CD14-positive monocyte (primary cell): ENCODE measurements around the gene GRK5. TPM values are rescaled to one million over a fixed set of nuclear protein-coding genes. Genes with fewer than 3 reads are reported as not detected.

Experiments used
- DNase-seq, 3 donors: peaks; one replicate each; pipeline ENCODE4 v3.0.0-alpha.2; 2011 to 2022
- H2AFZ ChIP-seq: 2 replicates; pipeline ENCODE4 v1.6.0; 2012; ENCODE audit warnings: mild to moderate bottlenecking, low read depth, low read length, inconsistent platforms; ENCODE audit not compliant: insufficient read depth, poor library complexity, severe bottlenecking
- H3K27ac ChIP-seq, 2 donors: 1 replicate in 1 of 2; 2 replicates in 1 of 2; pipeline ENCODE4 v1.5.1; 2012 to 2013; ENCODE audit warnings: low read length in 2 of 2, control low read depth in 1 of 2, inconsistent platforms in 1 of 2, low read depth in 1 of 2, mild to moderate bottlenecking in 1 of 2
- H3K27me3 ChIP-seq, 2 donors: one replicate each; pipeline versions ENCODE4 v1.6.0 to v1.6.1; 2011 to 2013; ENCODE audit warnings: low read length in 2 of 2; ENCODE audit not compliant: control insufficient read depth in 2 of 2, insufficient read depth in 2 of 2
- H3K36me3 ChIP-seq, 2 donors: replicated peaks in 1 of 2; 1 replicate in 1 of 2; 2 replicates in 1 of 2; pipeline versions ENCODE4 v1.5.1 to v1.6.1; 2012 to 2013; ENCODE audit warnings: low read length in 2 of 2, control low read depth in 1 of 2, inconsistent platforms in 1 of 2, mild to moderate bottlenecking in 1 of 2; ENCODE audit not compliant: insufficient read depth in 2 of 2, control insufficient read depth in 1 of 2
- H3K4me1 ChIP-seq, 2 donors: 1 replicate in 1 of 2; 2 replicates in 1 of 2; pipeline versions ENCODE4 v1.5.1 to v1.6.1; 2012 to 2013; ENCODE audit warnings: low read length in 2 of 2, control low read depth in 1 of 2, inconsistent platforms in 1 of 2, mild to moderate bottlenecking in 1 of 2, moderate library complexity in 1 of 2; ENCODE audit not compliant: insufficient read depth in 2 of 2, control insufficient read depth in 1 of 2
- H3K4me2 ChIP-seq: replicated peaks from 2 replicates; pipeline ENCODE3; 2012; ENCODE audit warnings: low read length, moderate library complexity, mild to moderate bottlenecking; ENCODE audit not compliant: poor library complexity, severe bottlenecking; ENCODE audit errors: extremely low read depth
- H3K4me3 ChIP-seq, 3 experiments: fragments of 200-600 bp in 1 of 3; sonication (generic) in 1 of 3; replicated peaks in 1 of 3; 1 replicate in 2 of 3; 2 replicates in 1 of 3; pipeline ENCODE4 v1.5.1; 2011 to 2013; ENCODE audit warnings: low read length in 3 of 3, mild to moderate bottlenecking in 3 of 3, control low read depth in 2 of 3, low read depth in 2 of 3, inconsistent platforms in 1 of 3, moderate library complexity in 1 of 3
- H3K79me2 ChIP-seq: 2 replicates; pipeline ENCODE4 v1.6.0; 2012; ENCODE audit warnings: mild to moderate bottlenecking, control low read depth, inconsistent platforms, low read length, moderate library complexity; ENCODE audit not compliant: insufficient read depth
- H3K9ac ChIP-seq: 2 replicates; pipeline ENCODE4 v1.6.0; 2017; ENCODE audit warnings: low read length, mild to moderate bottlenecking; ENCODE audit not compliant: insufficient read depth, poor library complexity, severe bottlenecking
- H3K9me3 ChIP-seq, 2 donors: replicated peaks in 1 of 2; 1 replicate in 1 of 2; 2 replicates in 1 of 2; pipeline versions ENCODE4 v1.5.1 to v1.6.1; 2012 to 2013; ENCODE audit warnings: low read length in 2 of 2, control low read depth in 1 of 2; ENCODE audit not compliant: control insufficient read depth in 1 of 2, insufficient read depth in 1 of 2
- H4K20me1 ChIP-seq: 2 replicates; pipeline ENCODE4 v1.6.0; 2012; ENCODE audit warnings: mild to moderate bottlenecking, low read length, control low read depth, moderate library complexity; ENCODE audit not compliant: insufficient read depth
- H3K27ac Mint-ChIP-seq, 7 donors: one replicate each; pipeline ENCODE4 v1.8.0; 2020; ENCODE audit warnings: mild to moderate bottlenecking in 7 of 7, mixed read lengths in 7 of 7, moderate library complexity in 6 of 7, inconsistent platforms in 2 of 7
- H3K27me3 Mint-ChIP-seq, 3 donors: one replicate each; pipeline ENCODE4 v1.8.0; 2021 to 2022; ENCODE audit warnings: low read depth in 3 of 3, mild to moderate bottlenecking in 3 of 3, mixed read lengths in 3 of 3, moderate library complexity in 3 of 3, inconsistent platforms in 1 of 3
- H3K36me3 Mint-ChIP-seq, 2 donors: one replicate each; pipeline ENCODE4 v1.8.0; 2020; ENCODE audit warnings: mixed read lengths in 2 of 2, inconsistent platforms in 1 of 2, mild to moderate bottlenecking in 1 of 2
- H3K4me1 Mint-ChIP-seq: one replicate; pipeline ENCODE4 v1.8.0; 2020; ENCODE audit warnings: mild to moderate bottlenecking, mixed read lengths
- H3K4me3 Mint-ChIP-seq, 2 donors: one replicate each; pipeline ENCODE4 v1.8.0; 2020; ENCODE audit warnings: mild to moderate bottlenecking in 2 of 2, mixed read lengths in 2 of 2, moderate library complexity in 1 of 2
- H3K9me3 Mint-ChIP-seq, 7 donors: one replicate each; pipeline ENCODE4 v1.8.0; 2020 to 2022; ENCODE audit warnings: mixed read lengths in 7 of 7, mild to moderate bottlenecking in 6 of 7, moderate library complexity in 6 of 7, inconsistent platforms in 2 of 7
- CTCF ChIP-seq: fragments of 200-600 bp; IDR thresholded peaks from one replicate; pipeline ENCODE4 v1.8.0; 2022; ENCODE audit warnings: antibody characterized with exemption, mild to moderate bottlenecking
- WGBS: methylation state at CpG from one replicate; pipeline ENCODE4 v1.1.5; 2013; ENCODE audit warnings: missing lambda C conversion rate; ENCODE audit not compliant: insufficient coverage; 5-methylcytosine and 5-hydroxymethylcytosine counted together
- intact Hi-C, 2 donors: fragments of 100-400 bp; cut with micrococcal nuclease; formaldehyde crosslinking; loops; one replicate each; pipeline versions ENCODE4 v1.15.0 to v1.15.1; 2023
- polyA plus RNA-seq, 3 donors: library from polyadenylated mRNA; depleted of rRNA in 1 of 3; unstranded in 2 of 3; stranded (reverse) in 1 of 3; fragments of 300-500 nt in 2 of 3; fragments of >200 nt in 1 of 3; fragmentation: Illumina TruSeq in 2 of 3; gene quantifications; 1 replicate in 2 of 3; 2 replicates in 1 of 3; pipeline ENCODE4 v1.2.3, GENCODE V29; 2012 to 2021

Gene GRK5
- polyA plus RNA-seq, 3 donors = 1.2 to 6.5 (median 2.8) TPM

DNA sequence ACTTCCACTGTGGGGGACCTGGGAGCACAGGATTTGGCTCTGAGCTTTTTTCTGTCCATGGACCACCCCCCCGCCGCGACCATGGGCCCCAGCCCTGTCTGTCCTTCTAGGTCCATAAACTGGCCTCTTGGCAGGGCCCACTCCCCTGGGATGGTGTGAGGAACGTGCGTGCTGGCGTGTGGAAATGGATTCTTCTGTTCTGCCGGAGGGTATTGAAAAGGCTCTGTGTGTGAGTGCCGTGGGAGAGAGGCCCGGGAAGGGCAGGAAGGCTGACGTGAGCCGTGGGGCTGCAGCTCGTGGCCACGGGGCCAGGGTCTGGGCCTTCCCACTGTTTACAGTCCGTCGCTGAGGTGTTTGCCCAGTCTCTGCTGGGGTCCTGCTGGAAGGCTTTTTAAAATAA lies 123.7 kb downstream of the GRK5 start:
- Mint-ChIP-seq H3K27me3 (peaks cover 4 to 5% (median 4%) of the 10 kb centered on the region in 3 donors), H3K27ac (peak overlapping the region in 1 of 7 donors; percentile 45), H3K9me3 (no peaks in the 10 kb centered on the region), H3K36me3 (peaks cover 12 to 17% of the 10 kb centered on the region in 2 donors), H3K4me3 (no peak overlapping the region), H3K4me1 (peaks cover 1% of the 10 kb centered on the region)
- no peaks in the 10 kb centered on the region for H3K79me2 ChIP-seq
- H3K4me2 ChIP-seq = no peak overlapping the region
- intact Hi-C loops = no loop called here
- no peak overlapping the region for H2AFZ ChIP-seq
- no peaks in the 10 kb centered on the region for H3K4me1 ChIP-seq
- DNase-seq = no peak
- no peak overlapping the region for H3K4me3 ChIP-seq
- H4K20me1 ChIP-seq = no peaks in the 10 kb centered on the region
- H3K27me3 ChIP-seq = no peaks in the 10 kb centered on the region
- no peaks in the 10 kb centered on the region for H3K36me3 ChIP-seq
- H3K27ac ChIP-seq = no peak overlapping the region
- H3K9me3 ChIP-seq = no peaks in the 10 kb centered on the region
- 97% methylated on average over 15 of the region's 15 CpGs for WGBS
- TF ChIP-seq CTCF = no peak
- no peak overlapping the region for H3K9ac ChIP-seq

DNA sequence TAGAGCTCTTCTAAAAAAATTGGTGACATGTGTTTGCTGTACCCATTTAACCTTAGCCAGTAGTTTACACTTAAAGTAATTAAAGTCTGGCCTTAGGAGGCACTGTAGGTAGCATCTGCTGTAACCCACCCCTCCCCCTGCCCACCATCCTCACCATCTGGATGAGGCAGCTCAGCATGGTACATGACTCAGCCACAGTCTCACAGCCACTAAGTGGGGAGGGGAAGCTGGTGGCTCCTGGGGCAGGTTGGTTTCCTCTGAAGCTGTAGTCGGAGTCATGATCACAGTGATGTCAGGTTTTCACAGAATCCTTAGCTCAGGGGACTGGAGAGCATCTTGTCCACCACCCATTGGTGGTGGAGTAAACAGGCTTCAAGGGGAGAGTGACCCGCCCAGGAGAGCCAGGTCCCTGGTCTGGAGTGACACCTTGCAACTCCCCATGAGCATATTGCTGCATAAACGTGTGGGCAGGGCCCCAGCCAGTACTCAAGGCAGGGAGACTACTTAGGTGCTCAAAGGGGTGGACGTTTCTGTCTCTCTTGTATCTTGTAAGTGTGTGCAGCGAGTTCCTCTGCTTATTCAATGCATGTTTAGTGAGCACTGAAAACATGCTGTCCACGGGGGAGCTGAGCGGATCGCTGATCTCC lies 125.9 kb downstream of the GRK5 start:
- H3K9me3 Mint-ChIP-seq = no peaks in the 10 kb centered on the region
- H3K4me3 Mint-ChIP-seq = no peak overlapping the region
- Histone ChIP-seq H2AFZ (no peak overlapping the region), H3K27me3 (no peaks in the 10 kb centered on the region), H3K9ac (no peak overlapping the region), H3K27ac (no peak overlapping the region), H4K20me1 (no peaks in the 10 kb centered on the region), H3K4me2 (no peak overlapping the region), H3K4me1 (no peaks in the 10 kb centered on the region), H3K4me3 (no peak overlapping the region), H3K36me3 (no peaks in the 10 kb centered on the region), H3K9me3 (no peaks in the 10 kb centered on the region), H3K79me2 (no peaks in the 10 kb centered on the region)
- peaks cover 11 to 15% of the 10 kb centered on the region in 2 donors for H3K36me3 Mint-ChIP-seq
- H3K4me1 Mint-ChIP-seq = no peaks in the 10 kb centered on the region
- 92% methylated on average over 8 of the region's 8 CpGs for WGBS
- intact Hi-C loops = no loop called here
- H3K27me3 Mint-ChIP-seq = peaks cover 2 to 5% (median 3%) of the 10 kb centered on the region in 3 donors
- no peak for DNase-seq
- no peak for TF ChIP-seq CTCF
- H3K27ac Mint-ChIP-seq = peak overlapping the region in 1 of 7 donors; percentile 26
